Spleen (tissue), 11 donors: Measurements from ENCODE around the gene CDX1. TPM values are rescaled to one million over a fixed set of nuclear protein-coding genes. Genes with fewer than 3 reads are reported as not detected.

Source experiments
- DNase-seq: peaks from one replicate; pipeline ENCODE4 v3.0.0-alpha.2; 2020
- H3K27ac ChIP-seq, 8 donors: fragments of 200-600 bp; sonication (generic) in 7 of 8; 1 replicate in 4 of 8; 2 replicates in 4 of 8; pipeline versions ENCODE4 v1.5.0 to v1.8.0; 2016 to 2021; ENCODE audit warnings: inconsistent platforms in 4 of 8, mild to moderate bottlenecking in 4 of 8, moderate library complexity in 1 of 8
- H3K27me3 ChIP-seq, 7 donors: fragments of 200-600 bp; sonication (generic) in 6 of 7; replicated peaks in 1 of 7; 1 replicate in 4 of 7; 2 replicates in 3 of 7; pipeline versions ENCODE4 v1.5.0 to v1.8.0; 2016 to 2021; ENCODE audit warnings: inconsistent platforms in 3 of 7, mild to moderate bottlenecking in 1 of 7
- H3K36me3 ChIP-seq, 6 donors: fragments of 200-600 bp; sonication (generic) in 5 of 6; 1 replicate in 4 of 6; 2 replicates in 2 of 6; pipeline versions ENCODE4 v1.5.0 to v1.8.0; 2016 to 2021; ENCODE audit warnings: inconsistent platforms in 2 of 6
- H3K4me1 ChIP-seq, 6 donors: fragments of 200-600 bp; sonication (generic) in 5 of 6; 1 replicate in 3 of 6; 2 replicates in 3 of 6; pipeline versions ENCODE4 v1.5.0 to v1.8.0; 2016 to 2021; ENCODE audit warnings: inconsistent platforms in 3 of 6
- H3K4me3 ChIP-seq, 8 donors: fragments of 200-600 bp; sonication (generic) in 7 of 8; 1 replicate in 4 of 8; 2 replicates in 4 of 8; pipeline versions ENCODE4 v1.5.0 to v1.8.0; 2016 to 2021; ENCODE audit warnings: inconsistent platforms in 4 of 8, mild to moderate bottlenecking in 4 of 8, moderate library complexity in 2 of 8
- H3K9me3 ChIP-seq, 8 donors: fragments of 200-600 bp; sonication (generic) in 7 of 8; 1 replicate in 4 of 8; 2 replicates in 4 of 8; pipeline versions ENCODE4 v1.5.0 to v1.8.0; 2016 to 2021; ENCODE audit warnings: inconsistent platforms in 4 of 8
- CTCF ChIP-seq, 11 experiments: fragments of 200-600 bp in 7 of 11; fragments of 450-650 bp in 4 of 11; sonication (generic) in 4 of 11; IDR thresholded peaks in 8 of 11; conservative IDR thresholded peaks in 3 of 11; 1 replicate in 7 of 11; 2 replicates in 4 of 11; pipeline versions ENCODE4 v1.4.0 to v1.8.0; 2016 to 2021; ENCODE audit warnings: antibody characterized with exemption in 11 of 11, inconsistent platforms in 4 of 11, mild to moderate bottlenecking in 1 of 11
- POLR2A ChIP-seq, 3 donors: fragments of 450-650 bp; IDR thresholded peaks; one replicate each; pipeline ENCODE4 v1.5.1; 2017; ENCODE audit warnings: antibody characterized with exemption in 3 of 3, mild to moderate bottlenecking in 1 of 3
- POLR2AphosphoS5 ChIP-seq, 3 donors: sonication (generic); formaldehyde crosslinking; IDR thresholded peaks; one replicate each; pipeline ENCODE4 v1.5.1; 2017; ENCODE audit warnings: antibody characterized with exemption in 3 of 3
- WGBS, 5 donors: extraction: QIAGEN DNeasy Blood & Tissue Kit in 3 of 5; methylation state at CpG; one replicate each; pipeline versions ENCODE4 v1.1.5 to v1.1.7; 2013 to 2018; 5-methylcytosine and 5-hydroxymethylcytosine counted together
- intact Hi-C: fragments of 100-400 bp; cut with DNase I; formaldehyde crosslinking; loops from one replicate; pipeline ENCODE4 v1.15.0; 2023; ENCODE audit warnings: low total_unique reads
- polyA plus RNA-seq, 3 donors: library from polyadenylated mRNA; stranded (reverse); fragments of 200-250 nt; gene quantifications; one replicate each; pipeline ENCODE4 v1.2.1, GENCODE V29; 2013
- total RNA-seq, 7 donors: library from RNA; depleted of rRNA in 3 of 7; stranded (reverse); fragments of >200 nt in 3 of 7; fragmentation: NEBNext Ultra II Directional in 4 of 7; extraction: Animal tissue kit (Norgen Biotek cat#: 25700) in 4 of 7; gene quantifications; one replicate each; pipeline versions ENCODE4 v1.1.0 to v1.2.1, GENCODE V29; 2016 to 2021
- donor health status: healthy with polysubstance abuse.
- donor health status: DM: no; HTN: no; CAD: no; lungs with moderate emphysema.
- donor health status: DM: no; HTN: no; CAD: no.
- donor health status: Bipolar disorder and iron deficiency.
- donor health status: healthy.
- donor health status: DM: no; HTN: no; CAD: no.
- donor health status: DM: yes; HTN: yes; CAD: no.

Gene CDX1
- total and polyA plus RNA-seq, 10 donors, result 0.25 to 1.3 (median 0.41) TPM; not detected in 5

- Histone ChIP-seq H3K4me1 (peaks cover 0 to 8% (median 3%) of the 10 kb centered on the region in 6 donors), H3K4me3 (no peak overlapping the region), H3K9me3 (no peaks in the 10 kb centered on the region), H3K27ac (no peak overlapping the region), H3K27me3 (peaks cover 0 to 74% (median 23%) of the 10 kb centered on the region in 7 donors), H3K36me3 (no peaks in the 10 kb centered on the region)
- intact Hi-C loops, result no loop called here
- no peak for DNase-seq
- 46 to 86% (median 77%) methylated on average over 4 of the region's 4 CpGs for WGBS, 5 donors
- no peak for TF ChIP-seq POLR2AphosphoS5 (IDR thresholded peaks at IDR 0.05)
- TF ChIP-seq POLR2A (IDR thresholded peaks at IDR 0.05), result no peak
- TF ChIP-seq CTCF (IDR thresholded peaks at IDR 0.05 in 8 of 11, conservative IDR thresholded peaks at IDR 0.05 in 3 of 11), result no peak
Observed at GRCh38 chr5:150192462-150192861, 25.9 kb downstream of the CDX1 start.

- TF ChIP-seq CTCF (IDR thresholded peaks at IDR 0.05 in 8 of 11, conservative IDR thresholded peaks at IDR 0.05 in 3 of 11) (no peak), POLR2A (IDR thresholded peaks at IDR 0.05) (no peak), POLR2AphosphoS5 (IDR thresholded peaks at IDR 0.05) (no peak)
- DNase-seq, result no peak
- Histone ChIP-seq H3K4me3 (no peak overlapping the region), H3K36me3 (no peaks in the 10 kb centered on the region), H3K27me3 (peaks cover 0 to 47% (median 3%) of the 10 kb centered on the region in 7 donors), H3K27ac (no peak overlapping the region), H3K4me1 (no peaks in the 10 kb centered on the region), H3K9me3 (no peaks in the 10 kb centered on the region)
- intact Hi-C loops, result no loop called here
- 80 to 90% (median 81%) methylated on average over 9 of the region's 9 CpGs for WGBS, 5 donors
Observed at GRCh38 chr5:150195736-150196485, 29.3 kb downstream of the CDX1 start.

- no peak for TF ChIP-seq POLR2A (IDR thresholded peaks at IDR 0.05)
- no peak for TF ChIP-seq CTCF (IDR thresholded peaks at IDR 0.05 in 8 of 11, conservative IDR thresholded peaks at IDR 0.05 in 3 of 11)
- TF ChIP-seq POLR2AphosphoS5 (IDR thresholded peaks at IDR 0.05), result no peak
- H3K27ac ChIP-seq, result no peak overlapping the region
- no peak overlapping the region for H3K4me3 ChIP-seq
- H3K9me3 ChIP-seq, result no peaks in the 10 kb centered on the region
- DNase-seq, result no peak
- no peaks in the 10 kb centered on the region for H3K36me3 ChIP-seq
- WGBS, 5 donors, result 44 to 63% (median 59%) methylated on average over 5 of the region's 5 CpGs
- intact Hi-C loops, result no loop called here
- H3K4me1 ChIP-seq, result no peaks in the 10 kb centered on the region
- H3K27me3 ChIP-seq, result peaks cover 0 to 42% (median 0%) of the 10 kb centered on the region in 7 donors
Observed at GRCh38 chr5:150196514-150196913, 29.9 kb downstream of the CDX1 start.

GRCh38 chr5:150196986-150197385, 30.4 kb downstream of the CDX1 start:
- H3K27me3 ChIP-seq, result peaks cover 0 to 37% (median 0%) of the 10 kb centered on the region in 7 donors
- no peaks in the 10 kb centered on the region for H3K36me3 ChIP-seq
- H3K9me3 ChIP-seq, result no peaks in the 10 kb centered on the region
- H3K4me1 ChIP-seq, result no peaks in the 10 kb centered on the region
- intact Hi-C loops, result no loop called here
- H3K4me3 ChIP-seq, result no peak overlapping the region
- DNase-seq, result no peak
- TF ChIP-seq POLR2AphosphoS5 (IDR thresholded peaks at IDR 0.05) (no peak), CTCF (IDR thresholded peaks at IDR 0.05 in 8 of 11, conservative IDR thresholded peaks at IDR 0.05 in 3 of 11) (no peak), POLR2A (IDR thresholded peaks at IDR 0.05) (no peak)
- no peak overlapping the region for H3K27ac ChIP-seq
- 90 to 94% (median 91%) methylated on average over 13 to 16 of the region's 16 CpGs for WGBS, 5 donors
